DND-41 (cell line): ENCODE data around the gene TTLL11.

Experiments
- EZH2 ChIP-seq: IDR thresholded peaks from 3 replicates; pipeline ENCODE4 v1.6.1; 2012; ENCODE audit warnings: borderline replicate concordance, low read depth, mild to moderate bottlenecking, moderate library complexity, low read length, inconsistent platforms; ENCODE audit not compliant: severe bottlenecking
- TF ChIP-seq, protein P1 (sequence below): IDR thresholded peaks from 2 replicates; pipeline ENCODE4 v1.5.1; 2012; ENCODE audit warnings: borderline replicate concordance, low read length, moderate library complexity, mild to moderate bottlenecking; ENCODE audit not compliant: poor library complexity, severe bottlenecking; ENCODE audit errors: extremely low read depth

DNA sequence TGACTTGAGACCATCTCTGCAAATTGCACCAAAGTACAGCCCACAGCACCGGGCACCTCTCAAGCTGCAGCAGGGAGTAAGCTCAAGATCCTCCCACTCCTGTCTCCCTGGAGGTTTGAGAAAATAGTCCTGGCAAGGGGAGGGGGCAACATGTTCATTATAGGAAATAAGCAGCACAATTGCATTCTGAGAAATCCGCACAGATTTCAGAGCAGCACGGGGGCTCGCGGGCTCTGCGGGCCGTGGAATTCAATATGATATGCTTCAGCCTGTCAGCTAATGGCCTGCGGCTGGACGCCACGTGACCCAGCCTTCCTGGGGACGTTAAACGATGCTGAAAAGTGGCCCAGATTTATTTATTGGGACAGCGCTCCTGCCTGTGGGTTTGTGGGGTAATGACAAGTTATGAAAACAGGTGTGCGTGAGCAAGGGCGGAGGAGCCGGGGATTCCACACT lies 285.3 kb downstream of the TTLL11 start:
- TF ChIP-seq, protein P1, sequence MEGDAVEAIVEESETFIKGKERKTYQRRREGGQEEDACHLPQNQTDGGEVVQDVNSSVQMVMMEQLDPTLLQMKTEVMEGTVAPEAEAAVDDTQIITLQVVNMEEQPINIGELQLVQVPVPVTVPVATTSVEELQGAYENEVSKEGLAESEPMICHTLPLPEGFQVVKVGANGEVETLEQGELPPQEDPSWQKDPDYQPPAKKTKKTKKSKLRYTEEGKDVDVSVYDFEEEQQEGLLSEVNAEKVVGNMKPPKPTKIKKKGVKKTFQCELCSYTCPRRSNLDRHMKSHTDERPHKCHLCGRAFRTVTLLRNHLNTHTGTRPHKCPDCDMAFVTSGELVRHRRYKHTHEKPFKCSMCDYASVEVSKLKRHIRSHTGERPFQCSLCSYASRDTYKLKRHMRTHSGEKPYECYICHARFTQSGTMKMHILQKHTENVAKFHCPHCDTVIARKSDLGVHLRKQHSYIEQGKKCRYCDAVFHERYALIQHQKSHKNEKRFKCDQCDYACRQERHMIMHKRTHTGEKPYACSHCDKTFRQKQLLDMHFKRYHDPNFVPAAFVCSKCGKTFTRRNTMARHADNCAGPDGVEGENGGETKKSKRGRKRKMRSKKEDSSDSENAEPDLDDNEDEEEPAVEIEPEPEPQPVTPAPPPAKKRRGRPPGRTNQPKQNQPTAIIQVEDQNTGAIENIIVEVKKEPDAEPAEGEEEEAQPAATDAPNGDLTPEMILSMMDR = no peak
- no peak for TF ChIP-seq EZH2
